ENCODE measurements around the gene KIF18B. TPM values are rescaled to one million over a fixed set of nuclear protein-coding genes. Genes with fewer than 3 reads are reported as not detected.
A peak's percentile ranks its signal among the peaks of the same experiment; 100 is the strongest.

KIF18B gene
- total and polyA plus RNA-seq, 2 of the 8 experiments (the other 6 are each of a cell fraction or from before 2014, with no cell fraction given) = 39.0 to 59.4 TPM

GRCh38 chr17:44912763-44913544 is 34.6 kb downstream of the KIF18B start:
- Histone ChIP-seq H3K9ac (replicated peaks in 1 of 4; ENCODE audit: extremely low read depth in 1 of 4, low read depth in 3 of 4, low read length in 3 of 4) (no peak overlapping the region), H3K27me3 (replicated peaks in 1 of 4; ENCODE audit: control insufficient read depth in 3 of 4, extremely low read depth in 1 of 4, insufficient read depth in 3 of 4, low read length in 3 of 4) (peaks cover 0 to 21% (median 15%) of the 10 kb centered on the region in 4 experiments; a peak in 6 of 7 replicates), H3K27ac (ENCODE audit: low read depth, low read length) (no peak overlapping the region), H3K79me1 (ENCODE audit: low read depth, low read length) (no peaks in the 10 kb centered on the region), H2BK12ac (ENCODE audit: low read depth, low read length) (no peak overlapping the region), H3K4me2 (ENCODE audit: insufficient read depth in 1 of 2, low read depth in 2 of 2, low read length in 2 of 2) (no peak overlapping the region), H3K79me2 (ENCODE audit: control insufficient read depth in 1 of 2, insufficient read depth in 2 of 2, low read length in 2 of 2) (no peaks in the 10 kb centered on the region), H2BK120ac (replicated peaks; ENCODE audit: low read depth, low read length) (no peak overlapping the region), H3K18ac (ENCODE audit: extremely low read depth, low read length) (no peak overlapping the region), H3K14ac (ENCODE audit: insufficient read length) (no peak overlapping the region), H3K23me2 (ENCODE audit: low read depth, low read length) (peaks cover 6% of the 10 kb centered on the region), H3K9me3 (ENCODE audit: insufficient read depth in 2 of 2, low read depth in 1 of 2, low read length in 1 of 2) (no peaks in the 10 kb centered on the region), H3K36me3 (ENCODE audit: control insufficient read depth in 2 of 4, insufficient read depth in 4 of 4, low read length in 3 of 4) (no peaks in the 10 kb centered on the region), H2BK15ac (ENCODE audit: low read length) (no peak overlapping the region), H4K8ac (ENCODE audit: extremely low read depth, insufficient read depth, low read length) (no peak overlapping the region), H3K4me1 (replicated peaks in 1 of 4; ENCODE audit: control insufficient read depth in 3 of 4, insufficient read depth in 4 of 4, low read length in 3 of 4) (peaks cover 0 to 5% (median 5%) of the 10 kb centered on the region in 4 experiments; a peak in 5 of 7 replicates), H2AK5ac (ENCODE audit: low read depth, low read length) (peak overlapping the region; percentile 65; the same call in 1 of the 2 replicates), H3K4ac (replicated peaks; ENCODE audit: insufficient read length, low read depth, low read length) (peak overlapping the region; percentile 23), H2AFZ (ENCODE audit: low read length) (no peak overlapping the region), H3K23ac (ENCODE audit: insufficient read length) (no peak overlapping the region), H4K91ac (replicated peaks; ENCODE audit: insufficient read length, low read length) (no peak overlapping the region), H2BK20ac (ENCODE audit: low read length) (peak overlapping the region; percentile 52; the same call in 1 of the 2 replicates), H3K4me3 (ENCODE audit: extremely low read depth in 1 of 4, insufficient read depth in 2 of 4, low read depth in 3 of 4, low read length in 4 of 4) (no peak overlapping the region), H2BK5ac (ENCODE audit: low read depth, low read length) (no peak overlapping the region), H3K56ac (replicated peaks; ENCODE audit: insufficient read length, low read depth, low read length) (no peak overlapping the region), H4K5ac (ENCODE audit: insufficient read length, low read depth, low read length) (no peak overlapping the region), H4K20me1 (replicated peaks in 1 of 2; ENCODE audit: control insufficient read depth in 1 of 2, insufficient read depth in 2 of 2, low read length in 2 of 2) (no peaks in the 10 kb centered on the region)
- DNase-seq (ENCODE audit: low read depth in 1 of 2, low spot score in 2 of 2) = no peak
- 89% methylated on average over 14 of the region's 14 CpGs; no CpG with 5 or more reads in 1 of the 2 experiments for WGBS, 2 experiments (ENCODE audit: extremely low coverage in 1 of 2, insufficient coverage in 1 of 2, insufficient read length in 1 of 2, insufficient replicate concordance in 2 of 2, low coverage in 1 of 2, low lambda C conversion rate in 2 of 2, missing lambda C conversion rate in 1 of 2)
- CTCF ChIA-PET (ENCODE audit: partially characterized antibody) = interaction anchor here (0.6 to 8.4 kb wide), 14 partner anchors 9 to 222 kb away, joined by 3 to 83 read pairs (median 4); partner anchors contain the start of genes ACBD4 and EFTUD2
- POLR2A ChIA-PET (ENCODE audit: partially characterized antibody) = interaction anchor here (0.6 to 4.0 kb wide), 5 partner anchors 9 to 58 kb away, joined by 3 to 23 read pairs (median 4); partner anchors contain the start of gene EFTUD2
- no peak for FAIRE-seq
- no peak for TF ChIP-seq HDAC6 (IDR thresholded peaks at IDR 0.05; ENCODE audit: low read depth, low read length)
- TF ChIP-seq SP1 (IDR thresholded peaks at IDR 0.05; ENCODE audit: low read depth, low read length) = no peak
- TF ChIP-seq TAF1 (IDR thresholded peaks at IDR 0.05; ENCODE audit: low read depth, low read length) = no peak
- TF ChIP-seq RAD21 (IDR thresholded peaks at IDR 0.05 in 1 of 2, conservative IDR thresholded peaks at IDR 0.05 in 1 of 2; ENCODE audit: low read depth in 2 of 2, low read length in 2 of 2) = no peak
- no peak for TF ChIP-seq SP2 (IDR thresholded peaks at IDR 0.05; ENCODE audit: low read length)
- TF ChIP-seq ASH2L (IDR thresholded peaks at IDR 0.05; ENCODE audit: low read length) = no peak
- no peak for TF ChIP-seq CHD1 (IDR thresholded peaks at IDR 0.05; ENCODE audit: low read depth, low read length)
- no peak for TF ChIP-seq NANOG (IDR thresholded peaks at IDR 0.05; ENCODE audit: insufficient read depth, low read depth, low read length, poor library complexity, severe bottlenecking)
- no peak for TF ChIP-seq POU5F1 (IDR thresholded peaks at IDR 0.05; ENCODE audit: low read depth, low read length)
